ENCODE data around the gene ZNF260.
A peak's percentile ranks its signal among the peaks of the same experiment; 100 is the strongest.
"Not testable (repeated sequence)": the region's sequence is repeated elsewhere in the genome, so short reads cannot be mapped to it uniquely, and the experiment has no call there.

Gene ZNF260
- 5.2 to 24.1 (median 12.0) reads per million in 17 experiments for total RNA-seq

DNA sequence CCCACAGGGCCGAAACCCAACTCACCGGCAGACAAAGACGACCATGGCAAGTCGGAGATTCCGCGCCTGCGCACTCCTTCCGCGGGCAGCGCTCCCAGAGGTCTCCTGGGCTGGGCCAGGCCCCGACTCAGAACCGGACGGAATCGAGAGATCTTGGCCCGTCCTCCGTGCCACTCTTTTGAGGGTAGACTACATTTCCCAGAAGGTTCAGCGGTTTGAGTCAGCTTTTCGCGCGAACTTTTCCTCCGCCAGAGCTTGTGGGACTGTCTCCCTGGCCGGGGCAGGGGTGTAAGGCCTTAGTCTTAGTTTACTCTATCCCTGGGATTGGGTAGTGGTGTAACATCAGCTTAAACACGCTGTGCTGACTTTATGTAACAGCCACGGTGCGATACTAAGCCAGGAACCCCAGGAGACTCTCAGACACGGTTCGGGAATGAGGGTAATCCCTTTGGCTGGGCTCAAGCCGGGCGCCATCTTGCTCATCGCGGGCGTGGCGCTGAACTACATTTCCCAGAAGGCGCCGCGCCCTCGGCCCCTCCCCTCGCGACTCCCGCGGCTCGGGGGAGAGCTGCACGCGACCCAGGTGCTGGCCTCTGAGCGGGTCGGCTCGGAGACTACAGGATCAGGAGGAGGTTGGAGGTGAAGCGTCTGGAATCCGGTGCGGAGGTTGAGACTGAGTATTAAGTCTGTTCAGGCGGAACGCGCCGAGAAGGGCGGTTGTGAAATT lies at the start of gene ZNF260:
TSS of gene ZNF260 (minus strand) at position 78 of the 727 bp plus-strand sequence. CDS start 13,033 bp downstream, outside the sequence.
- DNase-seq, result peak; percentile 97 to 98 (median 98)

DNA sequence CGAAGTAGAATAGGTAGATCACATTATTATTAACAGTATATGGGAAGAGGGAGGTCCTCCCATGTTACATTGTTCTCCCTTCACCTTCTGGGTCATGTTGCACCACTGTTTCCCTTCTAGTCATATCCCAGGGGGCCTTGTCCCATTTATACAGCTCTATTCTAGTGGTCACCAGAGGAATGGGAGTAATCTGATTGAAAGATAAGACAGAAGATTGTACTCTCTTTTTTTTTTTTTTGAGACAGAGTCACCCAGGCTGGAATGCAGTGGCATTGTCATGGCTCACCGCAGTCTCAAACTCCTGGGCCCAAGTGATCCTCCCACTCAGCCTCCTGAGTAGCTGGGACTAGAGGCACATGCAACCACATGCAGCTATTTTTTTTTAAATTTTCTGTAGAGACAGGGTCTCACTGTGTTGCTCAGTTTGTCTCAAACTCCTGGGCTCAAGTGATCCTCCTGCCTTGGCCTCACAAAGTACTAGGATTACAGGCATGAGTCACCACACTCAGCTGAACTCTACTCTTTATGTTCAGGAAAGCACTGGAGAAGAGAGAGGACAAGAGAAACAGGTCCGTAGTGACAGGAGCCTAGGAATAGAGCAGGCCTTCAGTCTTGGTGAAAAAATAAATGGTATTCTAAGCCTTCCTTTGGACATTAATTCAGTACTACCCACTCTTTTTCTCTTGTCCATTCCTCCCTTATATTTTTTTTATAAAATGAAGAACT lies 49.4 kb upstream of the ZNF260 start:
- no peak for DNase-seq

DNA sequence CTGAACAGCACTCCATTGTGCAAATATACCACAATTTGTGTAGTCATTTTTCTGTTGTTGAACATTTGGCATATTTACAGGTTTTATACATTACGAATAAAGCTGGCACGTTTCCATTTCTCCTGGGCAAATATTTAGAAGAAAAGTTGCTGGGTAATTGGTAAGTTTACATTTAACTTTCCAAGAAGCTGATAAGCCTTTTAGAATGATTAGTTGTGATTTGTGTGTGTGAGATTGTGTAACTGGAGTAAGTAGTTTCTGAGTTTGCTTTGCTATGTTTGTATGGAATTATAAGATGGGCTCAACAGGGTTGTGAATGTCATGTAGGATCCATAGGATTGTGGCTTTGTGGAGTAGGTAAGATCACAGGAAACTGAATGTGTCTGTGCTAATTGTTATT lies 46.7 kb upstream of the ZNF260 start:
- no peak for DNase-seq

DNA sequence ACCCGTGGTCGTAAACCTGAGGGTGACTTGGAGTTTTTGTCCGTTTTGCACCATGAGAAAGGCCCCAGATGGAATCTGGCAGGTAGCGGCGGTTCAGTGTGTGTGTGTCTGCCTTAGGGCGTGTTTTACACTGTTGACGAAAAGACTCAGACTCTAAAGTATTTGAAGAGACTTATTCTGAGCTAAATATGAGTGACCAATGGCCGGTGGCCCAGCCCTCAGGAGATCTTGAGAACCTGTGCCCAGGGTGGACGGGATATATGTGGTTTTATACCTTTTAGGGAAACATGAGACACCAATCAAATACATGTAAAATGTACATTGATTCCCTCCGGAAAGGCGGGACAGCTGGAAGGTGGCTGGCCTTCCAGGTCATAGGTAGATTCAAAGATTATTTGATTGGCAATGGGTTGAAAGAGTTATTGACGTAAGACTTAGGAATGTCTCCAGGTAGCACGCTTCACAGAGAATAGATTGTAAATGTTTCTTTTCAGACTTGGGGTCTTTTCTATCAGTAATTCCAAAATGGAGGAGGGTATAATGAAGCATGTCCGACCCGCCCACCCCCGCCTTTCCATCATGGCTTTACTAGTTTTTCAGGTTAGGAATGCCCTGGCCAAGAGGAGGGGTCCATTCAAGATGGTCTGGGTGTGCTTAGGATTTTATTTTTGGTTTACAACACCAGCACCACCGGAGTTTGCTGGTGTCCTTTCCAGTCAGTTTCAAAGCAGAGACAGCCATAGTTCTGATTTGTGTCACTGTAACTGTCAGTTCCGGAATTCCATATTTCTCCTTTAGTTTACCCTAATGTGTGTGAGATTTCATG lies 46.0 kb upstream of the ZNF260 start:
- DNase-seq, result peak in 3 of 4 experiments; percentile 16 to 20 (median 19)

DNA sequence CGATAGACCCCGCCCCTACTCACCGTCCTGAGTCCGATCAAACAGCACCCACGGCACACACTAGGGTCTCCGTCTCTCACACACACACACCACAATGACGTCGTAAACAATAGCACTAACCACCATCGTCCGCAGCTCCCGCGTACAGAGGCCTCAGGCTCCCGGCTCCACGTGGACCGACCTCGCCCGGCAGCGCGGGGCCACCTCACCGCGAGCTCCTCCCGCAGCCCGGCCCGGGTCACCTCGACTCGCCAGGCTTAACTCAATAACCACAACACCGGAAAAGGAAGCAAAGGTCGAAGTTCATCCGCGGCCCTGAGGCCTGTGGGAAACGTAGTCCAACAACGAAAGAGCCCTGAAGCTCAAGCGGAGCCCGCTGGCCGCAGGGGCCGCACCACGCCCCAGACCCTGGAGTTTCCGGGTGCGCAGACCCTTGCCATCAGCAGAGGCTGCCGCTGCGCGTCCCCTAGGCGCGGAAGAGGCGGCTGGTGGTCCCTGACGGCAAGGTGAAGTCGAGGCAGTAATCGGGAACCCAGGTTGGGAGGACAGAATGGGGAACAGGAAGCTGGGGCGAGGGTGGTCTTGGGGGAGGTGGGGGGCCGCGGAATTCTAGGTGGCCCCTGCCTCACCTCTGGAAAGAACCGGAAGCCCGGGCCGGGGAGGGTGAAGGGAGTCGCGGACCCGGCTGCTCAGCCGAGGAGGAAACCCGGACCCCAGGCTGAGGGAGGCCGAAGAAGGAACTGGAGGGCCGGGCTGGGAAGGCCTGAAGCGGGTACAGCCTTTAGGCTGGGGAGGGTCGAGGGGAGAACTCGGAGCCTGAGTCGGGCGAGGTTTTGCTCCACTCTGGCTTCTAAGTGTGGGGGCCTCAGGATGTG lies 45.2 kb upstream of the ZNF260 start, which contains the start of gene ZNF529:
TSS of gene ZNF529 (minus strand) at position 273 of the 875 bp plus-strand sequence. CDS start 946 bp downstream, outside the sequence.
- DNase-seq, result peak; percentile 90 to 93 (median 93)

DNA sequence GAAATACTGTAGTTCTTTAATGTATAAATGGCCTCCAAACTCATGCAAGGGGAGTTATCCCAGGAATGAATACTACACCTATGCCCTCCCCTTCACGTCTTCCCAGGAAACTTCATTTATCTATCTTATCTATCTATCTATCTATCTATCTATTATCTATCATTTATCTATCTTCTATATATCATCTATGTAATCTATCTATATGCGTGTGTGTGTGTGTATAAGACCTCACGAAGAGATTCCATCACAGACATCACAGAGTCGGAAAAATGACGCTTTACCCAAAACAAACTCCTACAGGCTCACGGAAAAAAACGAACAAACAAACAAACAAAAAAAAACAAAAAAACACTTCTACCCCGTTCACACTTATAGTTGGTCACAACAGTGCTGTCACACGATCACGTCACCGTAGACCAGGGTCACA lies 44.5 kb upstream of the ZNF260 start:
- DNase-seq, result no peak

DNA sequence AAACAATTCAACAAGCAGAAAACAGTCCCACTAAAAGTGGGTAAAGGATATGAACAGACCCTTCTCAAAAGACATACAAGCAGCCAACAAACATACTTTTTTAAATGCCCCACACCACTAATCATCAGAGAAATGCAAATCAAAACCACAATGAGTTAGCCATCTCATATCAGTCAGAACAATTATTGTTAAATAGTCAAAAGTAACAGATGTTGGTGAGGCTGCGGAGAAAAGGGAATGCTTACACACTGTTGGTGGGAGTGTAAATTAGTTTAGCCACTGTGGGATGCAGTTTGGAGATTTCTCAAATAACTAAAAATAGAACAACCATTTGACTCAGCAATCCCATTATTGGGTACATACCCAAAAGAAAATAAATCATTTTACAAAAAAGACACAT lies 36.3 kb upstream of the ZNF260 start:
- DNase-seq, result no peak

DNA sequence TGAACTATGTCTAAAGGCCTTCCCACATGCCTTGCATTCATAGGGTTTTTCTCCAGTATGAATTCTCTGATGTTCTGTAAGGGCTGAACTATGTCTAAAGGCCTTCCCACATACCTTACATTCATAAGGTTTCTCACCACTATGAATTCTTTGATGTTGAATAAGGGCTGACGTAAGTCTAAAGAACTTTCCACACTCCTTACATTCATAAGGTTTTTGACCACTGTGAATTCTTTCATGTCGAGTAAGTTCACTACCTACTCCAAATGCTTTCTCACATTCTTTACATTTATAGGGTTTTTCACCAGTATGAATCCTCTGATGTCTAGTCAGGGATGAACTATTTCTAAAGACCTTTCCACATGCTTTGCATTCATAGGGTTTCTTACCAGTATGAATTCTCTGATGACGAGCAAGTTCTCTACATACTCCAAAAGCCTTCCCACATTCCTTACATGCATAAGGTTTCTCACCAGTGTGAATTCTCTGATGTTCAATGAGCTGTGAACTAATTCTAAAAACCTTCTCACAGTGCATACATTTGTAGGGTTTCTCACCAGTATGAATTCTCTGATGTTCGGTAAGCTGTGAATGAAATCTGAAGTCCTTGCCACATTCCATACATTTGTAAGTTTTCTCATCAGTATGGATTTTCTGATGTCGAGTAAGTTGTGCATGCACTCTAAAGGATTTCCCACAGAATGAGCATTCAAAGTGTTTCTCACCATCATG lies 19.1 kb upstream of the ZNF260 start:
- peak in 3 of 4 experiments; percentile 0 to 17 (median 16) for DNase-seq

DNA sequence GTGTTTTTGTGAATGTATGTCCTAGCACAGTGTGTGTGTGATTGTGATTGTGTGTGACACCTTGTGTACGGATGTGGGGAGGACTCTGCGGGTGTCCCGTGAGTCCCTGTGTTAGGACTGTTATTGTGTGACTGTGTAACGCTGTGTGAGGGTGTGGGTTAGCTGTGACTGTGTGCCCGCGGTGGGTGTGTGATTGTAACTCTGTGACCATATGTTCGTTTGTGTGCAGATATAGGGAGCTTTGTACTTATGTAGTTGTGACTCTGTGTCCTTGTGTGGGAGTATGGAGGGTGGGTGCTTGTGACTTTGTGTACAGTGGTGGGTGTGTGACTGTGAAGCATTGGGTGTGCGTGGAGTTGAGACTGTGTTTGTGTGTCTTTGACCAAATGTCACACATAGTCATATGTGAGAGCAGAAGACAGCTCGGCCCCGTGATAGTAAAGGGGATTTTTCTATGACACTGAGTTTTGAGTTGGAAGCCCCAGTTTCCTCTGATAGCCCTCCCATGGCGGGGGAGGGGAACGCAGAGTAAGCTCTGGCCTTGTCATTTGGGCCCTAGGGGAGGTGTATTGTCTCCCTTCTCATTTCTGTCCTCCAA lies 949 bp upstream of the ZNF260 start:
- peak in 3 of 4 experiments; percentile 2 to 15 (median 3) for DNase-seq

DNA sequence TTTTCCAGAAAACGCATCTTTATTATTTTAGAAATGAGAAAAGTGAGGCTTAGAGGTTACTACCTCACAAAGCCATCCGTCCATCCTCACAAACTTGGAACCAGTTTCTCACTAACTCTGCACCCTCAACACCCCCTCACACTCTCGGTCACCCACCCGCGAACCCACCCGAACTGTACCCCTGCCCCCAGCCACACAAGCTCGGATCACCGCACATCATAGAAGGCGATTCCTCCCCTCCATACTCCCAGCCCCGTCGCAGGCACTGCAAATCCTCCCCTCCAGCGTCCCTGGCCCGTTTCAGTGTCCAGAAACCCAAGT lies 238 bp downstream of the ZNF260 start:
- DNase-seq, result no peak

DNA sequence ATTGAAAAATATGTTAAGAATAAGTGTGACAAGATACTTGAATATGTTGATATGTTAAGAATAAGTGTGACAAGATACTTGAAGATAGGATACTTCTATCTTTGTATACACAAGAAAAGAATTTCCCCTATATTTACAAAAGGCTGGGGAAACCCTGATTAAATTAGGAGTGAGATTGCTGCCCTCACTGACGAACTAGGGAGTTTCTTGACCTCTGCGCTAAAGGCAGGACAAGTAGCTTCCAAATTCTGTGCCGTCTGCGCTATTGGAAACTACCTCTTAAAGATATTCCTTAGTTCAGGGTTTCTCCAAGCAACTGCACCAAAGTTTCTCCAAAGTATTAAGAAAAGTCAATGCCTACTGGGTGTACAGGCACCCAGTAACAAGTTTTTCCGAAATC lies 730 bp downstream of the ZNF260 start:
- DNase-seq, result no peak

DNA sequence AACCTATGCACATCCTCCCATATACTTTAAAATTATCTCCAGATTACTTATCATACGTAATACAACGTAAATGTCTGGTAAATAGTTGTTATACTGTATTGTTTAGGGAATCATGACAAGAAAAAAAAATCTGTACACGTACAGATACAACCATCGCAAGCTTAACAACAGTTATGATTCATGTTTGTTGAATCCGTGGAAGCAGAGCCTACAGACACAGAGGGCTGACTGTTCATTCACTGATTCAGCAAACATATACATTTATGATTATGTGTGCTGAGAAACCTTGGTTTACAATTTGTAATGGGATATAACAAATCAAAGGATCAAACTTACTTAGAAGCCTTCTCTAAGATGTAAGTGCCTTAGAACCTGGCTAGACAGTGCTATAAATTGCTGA lies 1.5 kb downstream of the ZNF260 start:
- DNase-seq, result no peak

DNA sequence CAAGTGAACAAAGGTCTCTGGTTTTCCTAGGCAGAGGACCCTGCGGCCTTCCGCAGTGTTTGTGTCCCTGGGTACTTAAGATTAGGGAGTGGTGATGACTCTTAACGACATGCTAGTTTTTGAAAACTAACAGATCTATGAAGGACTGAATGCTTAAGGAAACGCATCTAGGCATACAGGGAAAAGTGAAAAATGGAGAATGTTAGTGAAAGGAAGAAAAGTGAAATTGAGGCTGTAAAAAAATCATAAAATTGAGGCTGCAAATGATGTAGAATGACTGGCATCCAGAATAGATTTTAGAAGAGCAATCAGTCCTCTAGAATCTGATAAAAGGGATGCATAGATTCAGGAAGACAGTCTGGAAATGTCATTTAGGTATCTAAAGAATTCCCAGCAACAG lies 3.5 kb downstream of the ZNF260 start:
- no peak for DNase-seq

DNA sequence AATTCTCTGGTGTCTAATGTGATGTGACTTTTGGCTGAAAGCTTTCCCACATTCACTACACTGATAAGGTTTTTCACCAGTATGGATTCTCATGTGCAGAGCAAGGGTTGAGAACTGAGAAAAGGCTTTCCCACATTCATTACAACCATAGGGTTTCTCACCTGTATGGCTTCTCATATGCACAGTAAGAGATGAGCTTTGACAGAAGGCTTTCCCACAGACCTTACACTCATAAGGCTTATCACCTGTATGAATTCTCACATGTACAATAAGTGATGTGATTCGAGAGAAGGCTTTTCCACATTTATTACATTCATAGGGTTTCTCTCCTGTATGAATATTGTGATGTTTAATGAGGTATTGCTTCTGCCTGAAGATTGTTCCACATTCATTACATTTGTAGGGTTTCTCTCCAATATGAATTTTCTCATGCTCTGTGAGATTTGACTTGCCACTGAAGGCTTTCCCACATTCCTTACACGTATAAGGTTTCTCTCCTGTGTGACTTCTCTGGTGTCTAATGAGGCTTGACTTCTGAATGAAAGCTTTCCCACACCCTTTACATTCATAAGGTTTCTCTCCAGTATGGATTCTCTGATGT lies 14.0 kb downstream of the ZNF260 start:
- DNase-seq, result no peak

DNA sequence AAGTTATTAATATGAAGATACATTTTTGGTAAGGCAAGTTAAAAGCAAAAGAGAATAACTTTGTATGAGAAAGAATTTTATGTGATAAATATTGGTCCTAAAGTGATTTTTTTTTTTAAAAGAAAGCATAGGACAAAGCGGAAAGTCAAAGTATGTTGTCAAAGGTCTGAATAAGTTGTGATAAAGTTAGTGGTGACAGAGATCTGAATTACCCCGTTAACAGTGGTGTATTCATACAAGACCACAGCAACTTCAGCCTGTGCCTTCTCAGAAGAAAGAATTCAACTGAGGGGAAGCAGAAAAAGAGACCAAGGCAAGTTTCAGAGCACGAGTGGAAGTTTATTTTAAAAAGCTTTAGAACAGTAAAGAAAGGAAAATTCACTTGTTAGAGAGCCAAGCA lies 19.7 kb downstream of the ZNF260 start:
- no peak for DNase-seq

DNA sequence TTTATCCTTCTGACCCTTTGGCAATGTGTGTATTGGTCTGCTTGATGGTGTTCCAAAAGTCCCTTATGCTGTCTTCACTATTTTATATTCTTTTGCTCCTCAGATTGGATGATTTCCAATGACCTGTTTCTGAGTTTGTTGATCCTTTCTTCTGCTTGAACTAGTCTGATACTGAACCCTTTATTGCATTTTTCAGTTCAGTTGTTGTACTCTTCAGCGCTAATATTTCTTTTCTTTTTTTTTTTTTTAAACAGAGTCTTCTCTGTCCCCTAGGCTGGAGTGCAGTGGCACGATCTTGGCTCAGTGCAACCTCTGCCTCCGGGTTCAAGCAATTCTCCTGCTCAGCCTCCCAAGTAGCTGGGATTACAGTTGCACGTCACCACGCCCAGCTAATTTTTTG lies 26.1 kb downstream of the ZNF260 start:
- DNase-seq, result no peak

DNA sequence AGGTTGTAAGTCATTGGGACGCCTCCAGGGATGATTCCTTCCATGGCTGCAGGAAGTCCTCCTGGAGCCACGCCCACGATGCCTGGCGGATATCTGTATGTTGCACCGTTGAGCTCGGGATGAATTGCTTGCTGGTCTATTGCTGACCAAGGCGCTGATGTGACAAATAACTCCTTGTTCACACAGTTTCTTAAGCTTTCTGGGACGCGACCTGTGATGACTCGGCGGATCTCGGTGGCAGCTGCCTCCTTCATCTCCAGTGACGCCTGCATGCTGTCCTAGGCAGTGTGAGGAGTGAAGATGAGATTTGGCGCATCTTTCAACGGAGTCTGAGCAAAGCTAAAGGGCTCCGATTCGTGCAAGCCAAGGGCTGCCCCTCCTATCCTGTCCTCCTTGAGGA lies 31.1 kb downstream of the ZNF260 start:
- no peak for DNase-seq

DNA sequence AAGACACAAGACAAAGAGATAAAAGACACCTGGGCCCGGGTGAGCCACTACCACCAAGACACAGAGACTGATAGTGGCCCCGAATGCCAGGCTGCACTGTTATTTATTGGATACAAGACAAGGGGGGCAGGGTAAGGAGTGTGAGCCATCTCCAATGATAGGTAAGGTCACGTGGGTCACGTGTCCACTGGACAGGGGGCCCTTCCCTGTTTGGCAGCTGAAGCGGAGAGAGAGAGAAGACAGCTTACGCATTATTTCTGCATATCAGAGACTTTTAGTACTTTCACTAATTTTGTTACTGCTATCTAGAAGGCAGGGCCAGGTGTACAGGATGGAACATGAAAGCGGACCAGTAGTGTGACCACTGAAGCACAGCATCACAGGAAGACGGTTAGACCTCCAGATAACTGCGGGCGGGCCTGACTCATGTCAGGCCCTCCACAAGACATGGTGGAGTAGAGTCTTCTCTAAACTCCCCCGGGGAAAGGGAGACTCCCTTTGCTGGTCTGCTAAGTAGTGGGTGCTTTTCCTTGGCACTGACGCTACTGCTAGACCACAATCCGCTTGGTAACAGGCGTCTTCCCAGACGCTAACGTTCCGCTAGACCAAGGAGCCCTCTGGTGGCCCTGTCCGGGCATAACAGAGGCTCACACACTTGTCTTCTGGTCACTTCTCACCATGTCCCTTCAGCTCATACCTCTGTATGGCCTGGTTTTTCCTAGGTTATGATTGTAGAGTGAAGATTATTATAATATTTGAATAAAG lies 35.2 kb downstream of the ZNF260 start:
- peak; percentile 37 to 58 (median 41) for DNase-seq

DNA sequence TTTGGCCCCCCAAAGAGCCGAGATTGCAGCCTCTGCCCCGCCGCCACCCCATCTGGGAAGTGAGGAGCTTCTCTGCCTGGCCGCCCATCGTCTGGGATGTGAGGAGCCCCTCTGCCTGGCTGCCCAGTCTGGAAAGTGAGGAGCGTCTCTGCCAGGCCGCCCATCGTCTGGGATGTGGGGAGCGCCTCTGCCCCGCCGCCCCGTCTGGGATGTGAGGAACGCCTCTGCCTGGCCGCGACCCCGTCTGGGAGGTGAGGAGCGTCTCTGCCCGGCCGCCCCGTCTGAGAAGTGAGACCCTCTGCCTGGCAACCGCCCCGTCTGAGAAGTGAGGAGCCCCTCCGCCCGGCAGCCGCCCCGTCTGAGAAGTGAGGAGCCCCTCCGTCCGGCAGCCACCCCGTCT lies 37.2 kb downstream of the ZNF260 start:
- not testable (repeated sequence) for DNase-seq
